H1 (cell line): ENCODE results near the gene TFR2. TPM values are rescaled to one million over a fixed set of nuclear protein-coding genes. Genes with fewer than 3 reads are reported as not detected.

Source experiments
- CTCF ChIA-PET: fragments of 300-600 bp; sonication (Branson Sonifier 250); formaldehyde crosslinking; loops from one replicate; lab custom pipeline; 2021; ENCODE audit not compliant: partially characterized antibody; lab: Charles Lee
- POLR2A ChIA-PET: fragments of 300-600 bp; sonication (Branson Sonifier 250); formaldehyde crosslinking; loops from one replicate; lab custom pipeline; 2021; ENCODE audit warnings: inconsistent platforms; ENCODE audit not compliant: partially characterized antibody; lab: Charles Lee
- DNase-seq, 2 experiments: peaks; one replicate each; pipeline versions ENCODE4 v3.0.0 to v3.0.0-alpha.2; 2010 to 2022; ENCODE audit warnings: low spot score in 2 of 2, low read depth in 1 of 2, mixed read lengths in 1 of 2
- FAIRE-seq: peaks from 2 replicates; lab custom pipeline; 2011; peaks lifted over from hg19 to GRCh38; lab: Jason Lieb, UNC
- H2AFZ ChIP-seq: 2 replicates; pipeline ENCODE4 v1.8.1; 2012; ENCODE audit warnings: low read length, inconsistent platforms
- H2AK5ac ChIP-seq: 2 replicates; pipeline ENCODE4 v1.6.1; 2013; ENCODE audit warnings: low read depth, low read length
- H2BK120ac ChIP-seq: replicated peaks from 2 replicates; pipeline ENCODE3; 2013; ENCODE audit warnings: low read depth, low read length, inconsistent platforms
- H2BK12ac ChIP-seq: 2 replicates; pipeline ENCODE4 v1.6.1; 2013; ENCODE audit warnings: low read depth, low read length
- H2BK15ac ChIP-seq: 2 replicates; pipeline ENCODE4 v1.6.1; 2013; ENCODE audit warnings: low read length
- H2BK20ac ChIP-seq: 2 replicates; pipeline ENCODE4 v1.6.1; 2013; ENCODE audit warnings: low read length
- H2BK5ac ChIP-seq: 2 replicates; pipeline ENCODE4 v1.6.1; 2013; ENCODE audit warnings: low read depth, low read length
- H3K14ac ChIP-seq: 2 replicates; pipeline ENCODE4 v1.6.1; 2013; ENCODE audit warnings: inconsistent platforms; ENCODE audit not compliant: insufficient read length
- H3K18ac ChIP-seq: 2 replicates; pipeline ENCODE4 v1.6.1; 2013; ENCODE audit warnings: low read length; ENCODE audit errors: extremely low read depth
- H3K23ac ChIP-seq: 2 replicates; pipeline ENCODE4 v1.6.1; 2013; ENCODE audit warnings: inconsistent platforms; ENCODE audit not compliant: insufficient read length
- H3K23me2 ChIP-seq: 2 replicates; pipeline ENCODE4 v1.6.1; 2013; ENCODE audit warnings: low read depth, low read length
- H3K27ac ChIP-seq: 2 replicates; pipeline ENCODE4 v1.6.1; 2011; ENCODE audit warnings: low read depth, low read length, inconsistent platforms
- H3K27me3 ChIP-seq, 4 experiments: replicated peaks in 1 of 4; 1 replicate in 1 of 4; 2 replicates in 3 of 4; pipeline versions ENCODE4 v1.6.1 to v1.8.1; 2011 to 2013; ENCODE audit warnings: low read length in 3 of 4, mild to moderate bottlenecking in 3 of 4, inconsistent platforms in 2 of 4, mixed read lengths in 2 of 4, moderate library complexity in 1 of 4; ENCODE audit not compliant: control insufficient read depth in 3 of 4, insufficient read depth in 3 of 4; ENCODE audit errors: extremely low read depth in 1 of 4
- H3K36me3 ChIP-seq, 4 experiments: 2 replicates each; pipeline versions ENCODE4 v1.6.1 to v1.8.1; 2011 to 2013; ENCODE audit warnings: mild to moderate bottlenecking in 4 of 4, low read length in 3 of 4, moderate library complexity in 2 of 4, control low read depth in 1 of 4, inconsistent platforms in 1 of 4; ENCODE audit not compliant: insufficient read depth in 4 of 4, control insufficient read depth in 2 of 4
- H3K4ac ChIP-seq: replicated peaks from 2 replicates; pipeline ENCODE3; 2013; ENCODE audit warnings: low read length, low read depth, mixed read lengths, inconsistent platforms; ENCODE audit not compliant: insufficient read length
- H3K4me1 ChIP-seq, 4 experiments: replicated peaks in 1 of 4; 1 replicate in 1 of 4; 2 replicates in 3 of 4; pipeline versions ENCODE4 v1.6.1 to v1.8.1; 2011 to 2013; ENCODE audit warnings: low read length in 3 of 4, inconsistent platforms in 2 of 4, mixed read lengths in 1 of 4; ENCODE audit not compliant: insufficient read depth in 4 of 4, control insufficient read depth in 3 of 4
- H3K4me2 ChIP-seq, 2 experiments: 2 replicates each; pipeline versions ENCODE4 v1.6.1 to v1.8.1; 2011 to 2013; ENCODE audit warnings: low read depth in 2 of 2, low read length in 2 of 2, control low read depth in 1 of 2, inconsistent platforms in 1 of 2, mild to moderate bottlenecking in 1 of 2; ENCODE audit not compliant: insufficient read depth in 1 of 2
- H3K4me3 ChIP-seq, 4 experiments: fragments of 200-600, 300-600 bp in 1 of 4; sonication (generic), shearing (Covaris generic), sonication (Bioruptor Twin) in 1 of 4; 2 replicates each; pipeline versions ENCODE4 v1.5.1 to v1.8.1; 2011 to 2016; ENCODE audit warnings: low read length in 4 of 4, low read depth in 3 of 4, control low read depth in 2 of 4, inconsistent platforms in 2 of 4, mild to moderate bottlenecking in 2 of 4, mixed read lengths in 1 of 4, moderate library complexity in 1 of 4; ENCODE audit not compliant: insufficient read depth in 2 of 4; ENCODE audit errors: extremely low read depth in 1 of 4
- H3K56ac ChIP-seq: replicated peaks from 2 replicates; pipeline ENCODE3; 2013; ENCODE audit warnings: low read depth, mild to moderate bottlenecking, mixed read lengths, low read length, inconsistent platforms; ENCODE audit not compliant: insufficient read length
- H3K79me1 ChIP-seq: 2 replicates; pipeline ENCODE4 v1.6.1; 2013; ENCODE audit warnings: low read depth, low read length, control low read depth
- H3K79me2 ChIP-seq, 2 experiments: 2 replicates each; pipeline versions ENCODE4 v1.6.1 to v1.8.1; 2012 to 2013; ENCODE audit warnings: low read length in 2 of 2, mild to moderate bottlenecking in 2 of 2, inconsistent platforms in 1 of 2; ENCODE audit not compliant: insufficient read depth in 2 of 2, control insufficient read depth in 1 of 2
- H3K9ac ChIP-seq, 4 experiments: replicated peaks in 1 of 4; 1 replicate in 1 of 4; 2 replicates in 3 of 4; pipeline versions ENCODE4 v1.6.1 to v1.8.1; 2011 to 2013; ENCODE audit warnings: low read depth in 3 of 4, low read length in 3 of 4, control low read depth in 2 of 4, mild to moderate bottlenecking in 2 of 4, moderate library complexity in 2 of 4, inconsistent platforms in 1 of 4; ENCODE audit errors: extremely low read depth in 1 of 4
- H3K9me3 ChIP-seq, 2 experiments: 2 replicates each; pipeline versions ENCODE4 v1.6.1 to v1.8.1; 2012 to 2013; ENCODE audit warnings: mild to moderate bottlenecking in 2 of 2, moderate library complexity in 2 of 2, control low read depth in 1 of 2, inconsistent platforms in 1 of 2, low read depth in 1 of 2, low read length in 1 of 2, mixed read lengths in 1 of 2; ENCODE audit not compliant: insufficient read depth in 2 of 2
- H4K20me1 ChIP-seq, 2 experiments: replicated peaks in 1 of 2; 2 replicates each; pipeline versions ENCODE3 to v1.8.1; 2011 to 2013; ENCODE audit warnings: inconsistent platforms in 2 of 2, low read length in 2 of 2, mild to moderate bottlenecking in 1 of 2; ENCODE audit not compliant: insufficient read depth in 2 of 2, control insufficient read depth in 1 of 2
- H4K5ac ChIP-seq: 2 replicates; pipeline ENCODE4 v1.6.1; 2013; ENCODE audit warnings: low read length, low read depth, mixed read lengths, inconsistent platforms; ENCODE audit not compliant: insufficient read length
- H4K8ac ChIP-seq: 2 replicates; pipeline ENCODE4 v1.8.0; 2013; ENCODE audit warnings: mild to moderate bottlenecking, moderate library complexity, low read length, inconsistent platforms; ENCODE audit not compliant: insufficient read depth; ENCODE audit errors: extremely low read depth
- H4K91ac ChIP-seq: replicated peaks from 2 replicates; pipeline ENCODE3; 2013; ENCODE audit warnings: low read length, mixed read lengths, inconsistent platforms; ENCODE audit not compliant: insufficient read length
- MAX ChIP-seq: IDR thresholded peaks from 2 replicates; pipeline ENCODE4 v1.6.1; 2012; ENCODE audit warnings: inconsistent platforms
- RBBP5 ChIP-seq: IDR thresholded peaks from 2 replicates; pipeline ENCODE4 v1.7.1; 2012; ENCODE audit warnings: low read depth, mild to moderate bottlenecking, inconsistent platforms, low read length, moderate library complexity, borderline replicate concordance
- TEAD4 ChIP-seq: IDR thresholded peaks from 2 replicates; pipeline ENCODE4 v1.6.1; 2012; ENCODE audit warnings: low read depth, low read length, inconsistent platforms, mixed read lengths
- WGBS, 2 experiments: shearing (Covaris generic) in 1 of 2; methylation state at CpG; one replicate each; pipeline versions ENCODE4 v1.1.6 to v1.1.7; 2013 to 2015; ENCODE audit warnings: low lambda C conversion rate in 2 of 2, mixed read lengths in 2 of 2, inconsistent platforms in 1 of 2, low coverage in 1 of 2, missing lambda C conversion rate in 1 of 2; ENCODE audit not compliant: insufficient replicate concordance in 2 of 2, insufficient coverage in 1 of 2, insufficient read length in 1 of 2; ENCODE audit errors: extremely low coverage in 1 of 2, missing lambda C conversion rate in 1 of 2; 5-methylcytosine and 5-hydroxymethylcytosine counted together
- polyA plus RNA-seq, 7 experiments: library from polyadenylated mRNA; depleted of rRNA in 3 of 7; stranded (reverse) in 5 of 7; unstranded in 2 of 7; fragments of >200 nt in 5 of 7; fragments of 200-250 nt in 2 of 7; gene quantifications; 1 replicate in 5 of 7; 2 replicates in 1 of 7; 4 replicates in 1 of 7; pipeline versions ENCODE4 v1.2.1 to v1.2.3, GENCODE V29; 2011 to 2013; ENCODE audit warnings: missing spikeins in 2 of 7, mixed read lengths in 2 of 7
- total RNA-seq: library from RNA; stranded (reverse); fragmentation: NEBNext Ultra II Directional; extraction: Animal tissue kit (Norgen Biotek cat#: 25700); gene quantifications from 2 replicates; pipeline ENCODE4 v1.2.1, GENCODE V29; 2021

The TFR2 gene
- total and polyA plus RNA-seq, 2 of the 8 experiments (the other 6 are each of a cell fraction or from before 2014, with no cell fraction given), result 4.6 to 5.7 TPM

- H3K79me2 ChIP-seq, result no peaks in the 10 kb centered on the region
- H3K23ac ChIP-seq, result no peak overlapping the region
- ChIA-PET CTCF (interaction anchor here (0.6 to 2.2 kb wide), 9 partner anchors 10 to 269 kb away, joined by 3 to 7 read pairs (median 3); partner anchors contain the start of gene POP7), POLR2A (interaction anchor here (0.6 to 1.2 kb wide), 2 partner anchors 10 to 41 kb away, joined by 3 to 4 read pairs; no protein-coding TSS in a partner anchor)
- no peak overlapping the region for H3K9ac ChIP-seq
- no peak overlapping the region for H4K91ac ChIP-seq
- H3K18ac ChIP-seq, result no peak overlapping the region
- peaks cover 0 to 3% (median 0%) of the 10 kb centered on the region in 4 experiments; a peak in 2 of 7 replicates for H3K4me1 ChIP-seq
- 0 out of 2 replicates have a peak, but pooled peaks cover 3% of the 10 kb centered on the region for H3K79me1 ChIP-seq
- H3K4ac ChIP-seq, result no peak overlapping the region
- H2BK12ac ChIP-seq, result no peak overlapping the region
- H2BK20ac ChIP-seq, result no peak overlapping the region
- peaks cover 0 to 2% (median 0%) of the 10 kb centered on the region in 4 experiments; a peak in 2 of 8 replicates for H3K36me3 ChIP-seq
- no peak overlapping the region for H3K56ac ChIP-seq
- 83% methylated on average over 17 of the region's 18 CpGs; no CpG with 5 or more reads in 1 of the 2 experiments for WGBS, 2 experiments
- H3K4me2 ChIP-seq, result no peak overlapping the region
- H3K27me3 ChIP-seq, result peaks cover 0 to 8% (median 6%) of the 10 kb centered on the region in 4 experiments; a peak in 4 of 7 replicates
- no peak overlapping the region for H2AFZ ChIP-seq
- no peak overlapping the region for H4K5ac ChIP-seq
- no peak overlapping the region for H2BK5ac ChIP-seq
- H2AK5ac ChIP-seq, result no peak overlapping the region
- no peak overlapping the region for H2BK120ac ChIP-seq
- H3K9me3 ChIP-seq, result no peaks in the 10 kb centered on the region
- H4K8ac ChIP-seq, result no peak overlapping the region
- H3K27ac ChIP-seq, result no peak overlapping the region
- H3K4me3 ChIP-seq, result no peak overlapping the region
- no peak for FAIRE-seq
- TF ChIP-seq RBBP5 (no peak), TEAD4 (no peak), MAX (no peak)
- DNase-seq, result no peak
- H2BK15ac ChIP-seq, result no peak overlapping the region
- peaks cover 11% of the 10 kb centered on the region; the same call in 1 of the 2 replicates for H3K23me2 ChIP-seq
- no peak overlapping the region for H3K14ac ChIP-seq
- peaks cover 4% of the 10 kb centered on the region in 2 experiments for H4K20me1 ChIP-seq
Observed at GRCh38 chr7:100671353-100672327, 30.3 kb upstream of the TFR2 start.
